CD8-positive, alpha-beta memory T cell (primary cell): ENCODE data around the gene TBC1D2B. TPM values are rescaled to one million over a fixed set of nuclear protein-coding genes. Genes with fewer than 3 reads are reported as not detected.

Experiments
- CTCF ChIA-PET: fragments of 350-600 bp; sonication (Branson Sonifier 250); formaldehyde crosslinking; loops from one replicate; lab custom pipeline; 2021; ENCODE audit warnings: antibody characterized with exemption; lab: Charles Lee
- POLR2A ChIA-PET: fragments of 350-600 bp; sonication (Branson Sonifier 250); formaldehyde crosslinking; loops from one replicate; lab custom pipeline; 2021; ENCODE audit warnings: antibody characterized with exemption; lab: Charles Lee
- DNase-seq, 5 donors: peaks; one replicate each; pipeline versions ENCODE4 v3.0.0 to v3.0.0-alpha.2; 2020 to 2022; ENCODE audit warnings: mixed read lengths in 1 of 5
- H3K27ac ChIP-seq: one replicate; pipeline ENCODE4 v1.7.0; 2013; ENCODE audit warnings: low read depth, mild to moderate bottlenecking, low read length, moderate library complexity
- H3K27me3 ChIP-seq: 2 replicates; pipeline ENCODE4 v1.7.0; 2013; ENCODE audit warnings: low read length, mild to moderate bottlenecking; ENCODE audit not compliant: insufficient read depth, poor library complexity, severe bottlenecking
- H3K36me3 ChIP-seq: 2 replicates; pipeline ENCODE4 v1.7.0; 2013; ENCODE audit warnings: mild to moderate bottlenecking, low read length, moderate library complexity; ENCODE audit not compliant: insufficient read depth
- H3K4me1 ChIP-seq: 2 replicates; pipeline ENCODE4 v1.7.0; 2013; ENCODE audit warnings: mild to moderate bottlenecking, low read length, moderate library complexity; ENCODE audit not compliant: insufficient read depth
- H3K4me3 ChIP-seq: 2 replicates; pipeline ENCODE4 v1.7.0; 2013; ENCODE audit warnings: mild to moderate bottlenecking, low read length
- H3K9me3 ChIP-seq: 2 replicates; pipeline ENCODE4 v1.7.0; 2013; ENCODE audit warnings: mild to moderate bottlenecking, low read length
- H3K27ac Mint-ChIP-seq, 8 donors: one replicate each; pipeline ENCODE4 v1.8.0; 2020 to 2021; ENCODE audit warnings: mixed read lengths in 8 of 8, mild to moderate bottlenecking in 6 of 8, inconsistent platforms in 3 of 8, moderate library complexity in 3 of 8
- H3K27me3 Mint-ChIP-seq, 2 donors: one replicate each; pipeline ENCODE4 v1.8.0; 2020 to 2021; ENCODE audit warnings: mixed read lengths in 2 of 2, mild to moderate bottlenecking in 1 of 2, moderate library complexity in 1 of 2
- H3K36me3 Mint-ChIP-seq, 3 donors: one replicate each; pipeline ENCODE4 v1.8.0; 2020 to 2021; ENCODE audit warnings: mixed read lengths in 3 of 3, inconsistent platforms in 1 of 3, mild to moderate bottlenecking in 1 of 3
- H3K4me1 Mint-ChIP-seq, 3 donors: one replicate each; pipeline ENCODE4 v1.8.0; 2020 to 2021; ENCODE audit warnings: mixed read lengths in 3 of 3, inconsistent platforms in 1 of 3, mild to moderate bottlenecking in 1 of 3
- H3K4me3 Mint-ChIP-seq, 7 donors: one replicate each; pipeline ENCODE4 v1.8.0; 2020 to 2021; ENCODE audit warnings: mixed read lengths in 7 of 7, mild to moderate bottlenecking in 6 of 7, moderate library complexity in 4 of 7, inconsistent platforms in 2 of 7
- H3K9me3 Mint-ChIP-seq, 5 donors: one replicate each; pipeline ENCODE4 v1.8.0; 2020 to 2022; ENCODE audit warnings: mixed read lengths in 5 of 5, mild to moderate bottlenecking in 3 of 5, moderate library complexity in 2 of 5, inconsistent platforms in 1 of 5
- polyA plus RNA-seq: library from polyadenylated mRNA; unstranded; fragments of 300-500 nt; fragmentation: Illumina TruSeq; gene quantifications from one replicate; pipeline ENCODE4 v1.2.3, GENCODE V29; 2021
- total RNA-seq, 2 experiments: library from RNA; stranded (reverse); gene quantifications; one replicate each; pipeline ENCODE4 v1.2.3, GENCODE V29; 2021

The TBC1D2B gene
- total and polyA plus RNA-seq, 3 experiments from 2014 or later = 26.4 to 41.1 (median 40.1) TPM

GRCh38 chr15:78050826-78051225, 26.7 kb downstream of the TBC1D2B start:
- Histone ChIP-seq H3K9me3 (no peaks in the 10 kb centered on the region), H3K36me3 (no peaks in the 10 kb centered on the region), H3K4me3 (peak overlapping the region; percentile 26), H3K27ac (peak overlapping the region; percentile 75), H3K27me3 (no peaks in the 10 kb centered on the region), H3K4me1 (peaks cover 97% of the 10 kb centered on the region)
- Mint-ChIP-seq H3K27ac (peak overlapping the region; percentile 87 to 99 (median 97)), H3K4me1 (peaks cover 98 to 100% (median 100%) of the 10 kb centered on the region in 3 donors), H3K9me3 (no peaks in the 10 kb centered on the region), H3K27me3 (no peaks in the 10 kb centered on the region), H3K4me3 (peak overlapping the region in 5 of 7 donors; percentile 6 to 82 (median 25)), H3K36me3 (peaks cover 0 to 23% (median 2%) of the 10 kb centered on the region in 3 donors)
- DNase-seq = no peak
- POLR2A ChIA-PET = interaction anchor here (0.7 to 3.2 kb wide), 6 partner anchors 9 to 56 kb away, joined by 3 to 32 read pairs (median 12); no protein-coding TSS in a partner anchor
- CTCF ChIA-PET = interaction anchor here (1.0 to 4.1 kb wide), 14 partner anchors 9 to 83 kb away, joined by 3 to 38 read pairs (median 7); partner anchors contain the start of genes SH2D7 and TBC1D2B

- H3K4me3 ChIP-seq = peak overlapping the region; percentile 38
- H3K9me3 ChIP-seq = no peaks in the 10 kb centered on the region
- Mint-ChIP-seq H3K4me3 (peak overlapping the region; percentile 6 to 87 (median 74)), H3K9me3 (no peaks in the 10 kb centered on the region), H3K36me3 (peaks cover 0 to 23% (median 2%) of the 10 kb centered on the region in 3 donors), H3K27ac (peak overlapping the region; percentile 87 to 99 (median 97)), H3K4me1 (peaks cover 98 to 100% (median 100%) of the 10 kb centered on the region in 3 donors), H3K27me3 (no peaks in the 10 kb centered on the region)
- H3K36me3 ChIP-seq = no peaks in the 10 kb centered on the region
- DNase-seq = peak in 1 of 5 donors; percentile 77
- H3K4me1 ChIP-seq = peaks cover 96% of the 10 kb centered on the region
- ChIA-PET POLR2A (interaction anchor here (0.7 to 3.2 kb wide), 7 partner anchors 9 to 56 kb away, joined by 3 to 32 read pairs (median 9); no protein-coding TSS in a partner anchor), CTCF (interaction anchor here (0.9 to 4.1 kb wide), 16 partner anchors 9 to 83 kb away, joined by 3 to 38 read pairs (median 4); partner anchors contain the start of genes SH2D7 and TBC1D2B)
- H3K27ac ChIP-seq = peak overlapping the region; percentile 75
- no peaks in the 10 kb centered on the region for H3K27me3 ChIP-seq
These were observed 27.1 kb downstream of the TBC1D2B start for GRCh38 chr15:78050441-78050809.

GRCh38 chr15:78049691-78050440, 27.6 kb downstream of the TBC1D2B start:
- CTCF ChIA-PET = interaction anchor here (0.9 to 4.1 kb wide), 14 partner anchors 8 to 82 kb away, joined by 3 to 38 read pairs (median 6); partner anchors contain the start of gene TBC1D2B
- Histone ChIP-seq H3K4me1 (peaks cover 96% of the 10 kb centered on the region), H3K36me3 (no peaks in the 10 kb centered on the region), H3K27ac (peak overlapping the region; percentile 75), H3K9me3 (no peaks in the 10 kb centered on the region), H3K27me3 (no peaks in the 10 kb centered on the region), H3K4me3 (peak overlapping the region; percentile 38)
- Mint-ChIP-seq H3K9me3 (no peaks in the 10 kb centered on the region), H3K27ac (peak overlapping the region; percentile 87 to 99 (median 97)), H3K4me1 (peaks cover 98 to 100% (median 100%) of the 10 kb centered on the region in 3 donors), H3K36me3 (peaks cover 0 to 25% (median 2%) of the 10 kb centered on the region in 3 donors), H3K4me3 (peak overlapping the region; percentile 6 to 87 (median 74)), H3K27me3 (no peaks in the 10 kb centered on the region)
- POLR2A ChIA-PET = interaction anchor here (0.7 to 3.2 kb wide), 8 partner anchors 9 to 57 kb away, joined by 3 to 32 read pairs (median 8); no protein-coding TSS in a partner anchor
- DNase-seq = peak in 3 of 5 donors; percentile 33 to 66 (median 46)

GRCh38 chr15:78048628-78048920, 28.9 kb downstream of the TBC1D2B start:
- no peak for DNase-seq
- Histone ChIP-seq H3K4me3 (no peak overlapping the region), H3K4me1 (peaks cover 99% of the 10 kb centered on the region), H3K9me3 (no peaks in the 10 kb centered on the region), H3K27ac (peak overlapping the region; percentile 38), H3K27me3 (no peaks in the 10 kb centered on the region), H3K36me3 (no peaks in the 10 kb centered on the region)
- H3K4me1 Mint-ChIP-seq = peaks cover 97 to 100% (median 99%) of the 10 kb centered on the region in 3 donors
- peak overlapping the region in 6 of 7 donors; percentile 19 to 79 (median 62) for H3K4me3 Mint-ChIP-seq
- no peaks in the 10 kb centered on the region for H3K27me3 Mint-ChIP-seq
- H3K36me3 Mint-ChIP-seq = peaks cover 3 to 27% (median 6%) of the 10 kb centered on the region in 3 donors
- peak overlapping the region; percentile 87 to 99 (median 97) for H3K27ac Mint-ChIP-seq
- ChIA-PET POLR2A (interaction anchor here (0.6 to 1.9 kb wide), 4 partner anchors 9 to 20 kb away, joined by 3 to 11 read pairs (median 3); no protein-coding TSS in a partner anchor), CTCF (interaction anchor here (0.9 to 2.1 kb wide), 4 partner anchors 13 to 60 kb away, joined by 4 to 12 read pairs (median 6); no protein-coding TSS in a partner anchor)
- H3K9me3 Mint-ChIP-seq = no peaks in the 10 kb centered on the region

- peaks cover 3 to 27% (median 8%) of the 10 kb centered on the region in 3 donors for H3K36me3 Mint-ChIP-seq
- Histone ChIP-seq H3K4me1 (peaks cover 99% of the 10 kb centered on the region), H3K27ac (peak overlapping the region; percentile 38), H3K27me3 (no peaks in the 10 kb centered on the region), H3K36me3 (no peaks in the 10 kb centered on the region), H3K4me3 (no peak overlapping the region), H3K9me3 (no peaks in the 10 kb centered on the region)
- peak in 4 of 5 donors; percentile 24 to 75 (median 48) for DNase-seq
- CTCF ChIA-PET = interaction anchor here (0.7 to 2.1 kb wide), 7 partner anchors 13 to 60 kb away, joined by 3 to 12 read pairs (median 4); no protein-coding TSS in a partner anchor
- H3K27ac Mint-ChIP-seq = peak overlapping the region; percentile 87 to 99 (median 97)
- H3K4me1 Mint-ChIP-seq = peaks cover 98 to 100% (median 99%) of the 10 kb centered on the region in 3 donors
- no peaks in the 10 kb centered on the region for H3K9me3 Mint-ChIP-seq
- no peaks in the 10 kb centered on the region for H3K27me3 Mint-ChIP-seq
- peak overlapping the region; percentile 25 to 88 (median 68) for H3K4me3 Mint-ChIP-seq
- POLR2A ChIA-PET = interaction anchor here (0.5 to 1.9 kb wide), 8 partner anchors 8 to 45 kb away, joined by 3 to 11 read pairs (median 3); no protein-coding TSS in a partner anchor
These were observed 29.5 kb downstream of the TBC1D2B start for GRCh38 chr15:78047761-78048627.

- CTCF ChIA-PET = interaction anchor here (0.7 to 2.1 kb wide), 6 partner anchors 12 to 61 kb away, joined by 3 to 12 read pairs (median 4); partner anchors contain the start of gene TBC1D2B
- no peaks in the 10 kb centered on the region for H3K9me3 ChIP-seq
- Mint-ChIP-seq H3K27me3 (no peaks in the 10 kb centered on the region), H3K9me3 (no peaks in the 10 kb centered on the region), H3K27ac (peak overlapping the region; percentile 87 to 99 (median 97)), H3K4me1 (peaks cover 98 to 100% (median 99%) of the 10 kb centered on the region in 3 donors), H3K4me3 (peak overlapping the region; percentile 19 to 88 (median 68)), H3K36me3 (peaks cover 3 to 28% (median 13%) of the 10 kb centered on the region in 3 donors)
- POLR2A ChIA-PET = interaction anchor here (0.8 to 1.9 kb wide), 4 partner anchors 12 to 44 kb away, joined by 3 to 11 read pairs (median 4); no protein-coding TSS in a partner anchor
- DNase-seq = peak in 1 of 5 donors; percentile 78
- peaks cover 99% of the 10 kb centered on the region for H3K4me1 ChIP-seq
- no peaks in the 10 kb centered on the region for H3K27me3 ChIP-seq
- peaks cover 5% of the 10 kb centered on the region for H3K36me3 ChIP-seq
- H3K4me3 ChIP-seq = peak overlapping the region; percentile 6
- peak overlapping the region; percentile 38 for H3K27ac ChIP-seq
These were observed 30.6 kb downstream of the TBC1D2B start for GRCh38 chr15:78046796-78047341.
